Mesenteric fat pad (tissue), 1 donor: Measurements from ENCODE around the gene TNFSF15. TPM values are rescaled to one million over a fixed set of nuclear protein-coding genes. Genes with fewer than 3 reads are reported as not detected.

ENCODE experiments used
- DNase-seq: peaks from one replicate; pipeline ENCODE4 v3.0.0-alpha.2; 2020; ENCODE audit warnings: low spot score
- total RNA-seq: library from RNA; stranded (reverse); fragmentation: NEBNext Ultra II Directional; extraction: Animal tissue kit (Norgen Biotek cat#: 25700); gene quantifications from one replicate; pipeline ENCODE4 v1.2.1, GENCODE V29; 2021
- donor health status: DM: yes; HTN: yes; CAD: no.

Gene TNFSF15
- total RNA-seq, 1 donor from 2014 or later = 0.29 TPM

- no peak for DNase-seq
Observed at GRCh38 chr9:114825126-114825795, 19.4 kb upstream of the TNFSF15 start.

GRCh38 chr9:114824110-114824509, 18.3 kb upstream of the TNFSF15 start:
- no peak for DNase-seq

GRCh38 chr9:114823441-114823840, 17.6 kb upstream of the TNFSF15 start:
- no peak for DNase-seq

GRCh38 chr9:114822708-114823107, 16.9 kb upstream of the TNFSF15 start:
- no peak for DNase-seq

GRCh38 chr9:114820776-114821501, 15.1 kb upstream of the TNFSF15 start:
- DNase-seq = no peak

GRCh38 chr9:114818178-114818577, 12.3 kb upstream of the TNFSF15 start:
- DNase-seq = no peak

GRCh38 chr9:114813717-114814418, 8.0 kb upstream of the TNFSF15 start:
- DNase-seq = no peak

- DNase-seq = no peak
Observed at GRCh38 chr9:114811966-114812636, 6.3 kb upstream of the TNFSF15 start.

GRCh38 chr9:114811301-114811700, 5.5 kb upstream of the TNFSF15 start:
- DNase-seq = no peak

GRCh38 chr9:114810614-114811013, 4.8 kb upstream of the TNFSF15 start:
- DNase-seq = no peak

GRCh38 chr9:114806526-114806900, 674 bp upstream of the TNFSF15 start:
- DNase-seq = no peak

- DNase-seq = no peak
Observed at GRCh38 chr9:114804505-114804904, 1.3 kb downstream of the TNFSF15 start.

- no peak for DNase-seq
Observed at GRCh38 chr9:114803479-114804265, 2.2 kb downstream of the TNFSF15 start.

- no peak for DNase-seq
Observed at GRCh38 chr9:114799925-114800324, 5.9 kb downstream of the TNFSF15 start.

- no peak for DNase-seq
Observed at GRCh38 chr9:114799441-114799840, 6.4 kb downstream of the TNFSF15 start.

GRCh38 chr9:114798780-114799427, 6.9 kb downstream of the TNFSF15 start:
- no peak for DNase-seq

- DNase-seq = no peak
Observed at GRCh38 chr9:114798101-114798500, 7.7 kb downstream of the TNFSF15 start.

- DNase-seq = no peak
Observed at GRCh38 chr9:114792396-114792795, 13.4 kb downstream of the TNFSF15 start.

- DNase-seq = no peak
Observed at GRCh38 chr9:114791736-114792135, 14.1 kb downstream of the TNFSF15 start.

- DNase-seq = no peak
Observed at GRCh38 chr9:114791312-114791711, 14.5 kb downstream of the TNFSF15 start.
